T47D (cell line): ENCODE data around the gene SOX12.

Source experiments
- DNase-seq, 2 experiments: peaks; one replicate each; pipeline versions ENCODE4 v3.0.0 to v3.0.0-alpha.2; 2011 to 2012; ENCODE audit warnings: low read depth in 1 of 2, low spot score in 1 of 2
- JUND ChIP-seq: IDR thresholded peaks from 2 replicates; pipeline ENCODE4 v1.6.1; 2012; ENCODE audit warnings: low read depth
- in situ Hi-C: cut with HindIII; loops from 2 replicates; pipeline ENCODE4 v1.10.0; 2016; ENCODE audit warnings: low sequenced_read_pairs, low pct_unique_long_range_greater_than_20kb

SOX12 gene

DNA sequence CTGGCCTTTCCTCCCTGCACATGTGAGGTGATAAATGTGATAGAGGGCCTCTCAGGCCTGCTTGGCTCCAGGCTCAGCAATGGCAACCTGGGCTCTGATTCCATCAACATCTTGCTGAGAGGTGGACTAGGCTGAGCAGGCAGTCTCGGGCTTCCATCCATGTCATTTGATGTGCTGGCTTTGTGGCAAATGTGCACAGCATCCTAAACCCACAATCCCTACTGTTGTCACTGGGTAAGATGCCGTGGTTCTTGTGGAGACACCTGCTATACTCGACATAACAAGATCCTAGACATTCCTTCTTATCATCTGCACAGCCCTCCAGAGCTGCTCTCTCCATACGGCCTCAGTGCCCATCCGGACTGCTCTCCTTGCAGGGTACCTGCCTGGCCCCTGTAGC is 30.8 kb upstream of the SOX12 start:
- DNase-seq: no peak
- in situ Hi-C loops: no loop called here
- TF ChIP-seq JUND: no peak

- TF ChIP-seq JUND: no peak
- in situ Hi-C loops: no loop called here
Observed at GRCh38 chr20:295804-296203, 29.5 kb upstream of the SOX12 start.

GRCh38 chr20:297098-297924 is 28.0 kb upstream of the SOX12 start, which contains the start of gene ZCCHC3:
Gene ZCCHC3 (plus strand): TSS chr20:297570. CDS start chr20:297587, 17 bp downstream.
- in situ Hi-C loops: no loop called here
- no peak; the same call in 1 of the 2 replicates for TF ChIP-seq JUND
- peak; percentile 82 to 96 for DNase-seq

More at GRCh38 chr20:295804-296203, 29.5 kb upstream of the SOX12 start:
- no peak for DNase-seq

GRCh38 chr20:297925-298775 is 27.2 kb upstream of the SOX12 start:
- DNase-seq: peak; percentile 58 to 78
- in situ Hi-C loops: no loop called here
- TF ChIP-seq JUND: no peak

DNA sequence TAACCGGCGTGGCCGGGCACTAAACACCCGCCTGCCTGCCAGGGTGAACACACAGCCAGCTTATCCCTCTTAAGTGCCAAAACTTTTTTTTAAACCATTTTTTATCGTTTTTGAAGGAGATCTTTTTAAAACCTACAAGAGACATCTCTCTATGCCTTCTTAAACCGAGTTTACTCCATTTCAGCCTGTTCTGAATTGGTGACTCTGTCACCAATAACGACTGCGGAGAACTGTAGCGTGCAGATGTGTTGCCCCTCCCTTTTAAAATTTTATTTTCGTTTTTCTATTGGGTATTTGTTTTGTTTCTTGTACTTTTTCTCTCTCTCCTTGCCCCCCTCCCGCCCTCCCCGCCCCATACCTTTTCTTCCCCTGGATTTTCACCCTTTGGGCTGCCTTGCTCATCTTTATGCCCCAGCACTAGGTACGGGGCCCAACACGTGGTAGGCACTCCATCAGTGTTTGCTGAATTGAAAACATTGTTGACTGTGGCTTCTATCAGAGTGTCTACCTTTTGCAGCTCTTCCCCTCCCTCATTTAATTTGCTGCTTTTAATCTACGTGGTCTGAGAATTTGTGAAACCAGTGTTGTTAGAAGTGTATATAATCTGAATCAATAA is 26.5 kb upstream of the SOX12 start:
- TF ChIP-seq JUND: no peak
- DNase-seq: no peak
- in situ Hi-C loops: no loop called here

DNA sequence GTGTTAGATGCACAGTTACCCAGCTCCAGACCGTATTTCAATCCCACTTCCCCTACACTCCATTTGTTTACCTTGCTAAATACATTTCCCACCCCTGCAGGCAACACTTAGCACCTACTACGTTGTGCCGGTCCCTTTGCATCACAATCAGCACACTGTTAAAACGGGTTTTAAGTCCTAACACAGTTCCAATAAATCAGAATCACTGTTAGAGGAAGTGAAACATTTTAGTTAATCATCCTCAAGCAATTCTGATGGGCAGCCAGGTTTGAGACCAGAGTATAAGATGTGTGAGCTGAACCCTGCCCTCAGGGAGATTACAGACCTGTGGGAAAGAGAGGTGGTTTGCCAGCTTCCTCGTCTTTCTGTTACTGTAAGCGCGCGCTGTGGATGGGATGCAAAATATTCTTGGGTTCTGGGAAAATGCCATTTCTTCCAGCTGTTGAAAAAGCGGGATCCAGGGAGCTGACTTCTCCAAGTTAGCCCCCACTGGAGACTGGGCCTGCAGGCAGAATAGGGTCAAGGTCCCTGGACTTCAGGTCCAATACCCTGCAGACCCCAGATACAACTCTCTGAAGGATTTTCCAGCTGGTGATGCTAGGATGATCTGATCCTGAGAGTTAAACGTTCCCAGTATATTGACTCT is 24.9 kb upstream of the SOX12 start:
- no peak for DNase-seq
- TF ChIP-seq JUND: no peak
- in situ Hi-C loops: no loop called here

DNA sequence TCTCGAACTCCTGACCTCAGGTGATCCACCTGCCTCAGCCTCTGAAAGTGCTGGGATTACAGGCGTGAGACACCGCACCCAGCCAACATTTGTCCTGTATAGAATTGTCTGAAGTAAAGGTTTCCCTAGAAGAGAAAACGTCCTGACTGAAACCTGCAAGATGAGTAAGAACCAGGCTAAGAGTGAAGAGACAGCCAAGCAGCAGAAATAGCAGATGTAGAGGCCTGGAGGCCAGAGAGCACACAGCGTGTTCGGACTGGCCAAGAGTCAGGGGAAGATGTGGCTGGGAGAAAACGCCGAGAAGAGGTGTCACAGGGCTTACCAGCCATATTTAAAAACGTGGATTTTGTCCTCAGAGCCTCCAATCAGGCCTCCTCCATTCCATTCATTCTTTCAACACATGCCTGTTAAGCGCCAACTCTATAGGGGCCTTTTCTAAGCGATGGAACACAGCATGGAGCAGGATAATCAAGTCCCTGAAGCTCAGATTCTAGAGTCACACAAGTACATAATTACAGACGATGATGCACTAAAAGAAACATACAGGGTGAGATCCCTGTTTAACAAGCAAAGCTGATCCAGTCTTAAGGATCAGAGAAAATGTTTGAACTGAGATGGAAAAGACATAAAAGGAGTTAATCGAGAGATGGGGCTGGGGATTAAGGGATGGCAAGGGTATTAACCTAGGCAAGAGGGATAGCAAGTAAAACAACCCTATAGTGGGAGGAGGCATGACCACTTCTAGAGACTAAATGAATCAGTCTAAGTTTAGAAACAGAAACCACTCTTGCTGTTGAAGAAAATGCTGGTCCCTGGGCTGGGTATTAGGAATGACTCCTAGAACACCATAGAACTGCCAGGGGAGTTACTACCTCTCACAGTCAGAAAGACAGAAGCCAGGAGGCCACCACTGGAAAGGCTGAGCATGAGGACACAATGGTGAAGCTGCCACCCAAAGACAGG is 23.2 kb upstream of the SOX12 start:
- in situ Hi-C loops: no loop called here
- TF ChIP-seq JUND: no peak

DNA sequence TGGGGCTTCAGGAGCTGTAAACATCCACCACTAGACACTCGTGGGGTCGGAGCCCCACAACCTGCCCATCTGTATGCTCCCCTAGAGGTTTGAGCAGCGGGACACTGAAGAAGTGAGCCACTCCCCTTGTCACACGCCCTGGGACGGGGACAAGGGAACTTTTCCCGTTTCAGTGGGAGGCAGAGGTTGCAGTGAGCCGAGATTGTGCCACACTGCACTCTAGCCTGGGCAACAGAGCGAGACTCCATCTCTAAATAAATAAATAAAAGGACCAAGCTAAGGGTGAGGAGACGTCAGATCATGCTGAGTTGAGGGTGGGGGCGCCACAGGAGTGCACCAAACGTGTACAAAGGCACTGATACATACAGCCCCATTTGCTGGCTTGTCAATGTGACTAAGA is 19.6 kb upstream of the SOX12 start:
- in situ Hi-C loops: no loop called here
- TF ChIP-seq JUND: no peak
- DNase-seq: no peak

More for the DNA sequence above, 23.2 kb upstream of the SOX12 start:
- no peak for DNase-seq

- in situ Hi-C loops: no loop called here
- DNase-seq: no peak
- TF ChIP-seq JUND: no peak
Observed at GRCh38 chr20:308427-309038, 16.8 kb upstream of the SOX12 start.

GRCh38 chr20:309306-309840 is 16.0 kb upstream of the SOX12 start:
- no peak for TF ChIP-seq JUND
- no peak for DNase-seq
- in situ Hi-C loops: no loop called here
